Suprapubic skin (tissue), 3 donors: ENCODE measurements around the gene SDF2.

Source experiments
- POLR2AphosphoS5 ChIP-seq, 3 donors: sonication (generic); formaldehyde crosslinking; IDR thresholded peaks; one replicate each; pipeline ENCODE4 v1.6.1; 2017; ENCODE audit warnings: antibody characterized with exemption in 3 of 3
- TF ChIP-seq, protein P1 (sequence below), 2 donors: fragments of 200-600 bp in 1 of 2; fragments of 450-650 bp in 1 of 2; sonication (generic) in 1 of 2; IDR thresholded peaks; one replicate each; pipeline ENCODE4 v1.5.1; 2016 to 2019; ENCODE audit warnings: antibody characterized with exemption in 2 of 2, mild to moderate bottlenecking in 1 of 2, moderate library complexity in 1 of 2

DNA sequence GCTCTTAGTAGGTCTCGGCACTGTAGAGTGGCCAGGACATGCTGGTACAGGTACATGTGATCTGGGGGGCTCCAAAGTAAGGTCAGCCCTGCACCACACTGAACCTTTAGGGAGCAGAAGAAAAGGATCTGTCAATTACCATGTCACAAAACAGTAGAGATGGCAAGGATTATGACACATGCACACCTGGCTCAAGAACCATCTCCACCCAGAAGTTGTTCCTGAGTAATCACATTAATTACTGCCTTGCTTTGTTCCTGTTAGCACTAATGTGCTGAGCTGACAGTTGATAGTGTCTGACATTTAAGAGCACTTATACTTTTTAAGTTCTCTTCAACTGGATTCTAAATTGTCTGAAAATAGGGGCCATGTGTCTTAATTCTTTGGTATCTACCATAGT, 26.2 kb downstream of the SDF2 start:
- TF ChIP-seq, protein P1, sequence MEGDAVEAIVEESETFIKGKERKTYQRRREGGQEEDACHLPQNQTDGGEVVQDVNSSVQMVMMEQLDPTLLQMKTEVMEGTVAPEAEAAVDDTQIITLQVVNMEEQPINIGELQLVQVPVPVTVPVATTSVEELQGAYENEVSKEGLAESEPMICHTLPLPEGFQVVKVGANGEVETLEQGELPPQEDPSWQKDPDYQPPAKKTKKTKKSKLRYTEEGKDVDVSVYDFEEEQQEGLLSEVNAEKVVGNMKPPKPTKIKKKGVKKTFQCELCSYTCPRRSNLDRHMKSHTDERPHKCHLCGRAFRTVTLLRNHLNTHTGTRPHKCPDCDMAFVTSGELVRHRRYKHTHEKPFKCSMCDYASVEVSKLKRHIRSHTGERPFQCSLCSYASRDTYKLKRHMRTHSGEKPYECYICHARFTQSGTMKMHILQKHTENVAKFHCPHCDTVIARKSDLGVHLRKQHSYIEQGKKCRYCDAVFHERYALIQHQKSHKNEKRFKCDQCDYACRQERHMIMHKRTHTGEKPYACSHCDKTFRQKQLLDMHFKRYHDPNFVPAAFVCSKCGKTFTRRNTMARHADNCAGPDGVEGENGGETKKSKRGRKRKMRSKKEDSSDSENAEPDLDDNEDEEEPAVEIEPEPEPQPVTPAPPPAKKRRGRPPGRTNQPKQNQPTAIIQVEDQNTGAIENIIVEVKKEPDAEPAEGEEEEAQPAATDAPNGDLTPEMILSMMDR (IDR thresholded peaks at IDR 0.05): no peak
- TF ChIP-seq POLR2AphosphoS5 (IDR thresholded peaks at IDR 0.05): no peak
